ENCODE data around the gene ERC2. TPM values are rescaled to one million over a fixed set of nuclear protein-coding genes. Genes with fewer than 3 reads are reported as not detected.
A peak's percentile ranks its signal among the peaks of the same experiment; 100 is the strongest.
"Not testable (repeated sequence)": the region's sequence is repeated elsewhere in the genome, so short reads cannot be mapped to it uniquely, and the experiment has no call there.

ERC2 gene
- total RNA-seq (2014; rRNA removed; shearing (Covaris generic)), result not detected in 2 replicates

GRCh38 chr3:56468184-56469106 is at the start of gene ERC2:
TSS of gene ERC2 (minus strand) at chr3:56468467.
- no peak for DNase-seq (ENCODE audit: low spot score)

- no peak for DNase-seq (ENCODE audit: low spot score)
Measured at GRCh38 chr3:56502738-56503137, 34.5 kb upstream of the ERC2 start.

- DNase-seq (ENCODE audit: low spot score), result not testable (repeated sequence)
Measured at GRCh38 chr3:56496376-56496775, 28.1 kb upstream of the ERC2 start.

GRCh38 chr3:56494679-56495322 is 26.5 kb upstream of the ERC2 start:
- peak; percentile 85 for DNase-seq (ENCODE audit: low spot score)

GRCh38 chr3:56491566-56491965 is 23.3 kb upstream of the ERC2 start:
- DNase-seq (ENCODE audit: low spot score), result no peak

GRCh38 chr3:56488812-56489600 is 20.7 kb upstream of the ERC2 start:
- DNase-seq (ENCODE audit: low spot score), result no peak

- DNase-seq (ENCODE audit: low spot score), result no peak
Measured at GRCh38 chr3:56484525-56485032, 16.3 kb upstream of the ERC2 start.

- no peak for DNase-seq (ENCODE audit: low spot score)
Measured at GRCh38 chr3:56484122-56484521, 15.9 kb upstream of the ERC2 start.

- DNase-seq (ENCODE audit: low spot score), result no peak
Measured at GRCh38 chr3:56477646-56478045, 9.4 kb upstream of the ERC2 start.

- no peak for DNase-seq (ENCODE audit: low spot score)
Measured at GRCh38 chr3:56476771-56477170, 8.5 kb upstream of the ERC2 start.

- no peak for DNase-seq (ENCODE audit: low spot score)
Measured at GRCh38 chr3:56471771-56472170, 3.5 kb upstream of the ERC2 start.

- no peak for DNase-seq (ENCODE audit: low spot score)
Measured at GRCh38 chr3:56469141-56469540, 874 bp upstream of the ERC2 start.

GRCh38 chr3:56467801-56468183 is 475 bp downstream of the ERC2 start:
- DNase-seq (ENCODE audit: low spot score), result no peak

GRCh38 chr3:56467108-56467507 is 1.2 kb downstream of the ERC2 start:
- peak; percentile 9 for DNase-seq (ENCODE audit: low spot score)

- DNase-seq (ENCODE audit: low spot score), result no peak
Measured at GRCh38 chr3:56459719-56460118, 8.5 kb downstream of the ERC2 start.

- DNase-seq (ENCODE audit: low spot score), result no peak
Measured at GRCh38 chr3:56459104-56459496, 9.2 kb downstream of the ERC2 start.

GRCh38 chr3:56458496-56459103 is 9.7 kb downstream of the ERC2 start:
- no peak for DNase-seq (ENCODE audit: low spot score)

GRCh38 chr3:56456117-56456516 is 12.2 kb downstream of the ERC2 start:
- DNase-seq (ENCODE audit: low spot score), result no peak

GRCh38 chr3:56453011-56453410 is 15.3 kb downstream of the ERC2 start:
- no peak for DNase-seq (ENCODE audit: low spot score)

GRCh38 chr3:56452085-56452484 is 16.2 kb downstream of the ERC2 start:
- no peak for DNase-seq (ENCODE audit: low spot score)

- no peak for DNase-seq (ENCODE audit: low spot score)
Measured at GRCh38 chr3:56443372-56443771, 24.9 kb downstream of the ERC2 start.
